ENCODE data around the gene MOB4.

The MOB4 gene

GRCh38 chr2:197559681-197560080 lies 43.8 kb downstream of the MOB4 start:
- no peak for ATAC-seq
- TF ChIP-seq GLIS3 (CRISPR knock-in tag; IDR thresholded peaks at IDR 0.05) (no peak), POU6F1 (CRISPR knock-in tag; IDR thresholded peaks at IDR 0.05; ENCODE audit: borderline replicate concordance, low read depth) (no peak)

- ATAC-seq, result no peak
- no peak for TF ChIP-seq TOX (CRISPR knock-in tag; IDR thresholded peaks at IDR 0.05; ENCODE audit: borderline replicate concordance)
- TF ChIP-seq ZNF8 (CRISPR knock-in tag; IDR thresholded peaks at IDR 0.05), result no peak
- no peak for TF ChIP-seq ZNF565 (CRISPR knock-in tag; conservative IDR thresholded peaks at IDR 0.05; ENCODE audit: low read depth)
- no peak for TF ChIP-seq PATZ1 (CRISPR knock-in tag; IDR thresholded peaks at IDR 0.05; ENCODE audit: borderline replicate concordance)
- no peak for TF ChIP-seq GLIS3 (CRISPR knock-in tag; IDR thresholded peaks at IDR 0.05)
- TF ChIP-seq ZFP30 (CRISPR knock-in tag; IDR thresholded peaks at IDR 0.05), result no peak
- TF ChIP-seq SNAI2 (CRISPR knock-in tag; IDR thresholded peaks at IDR 0.05), result no peak
- TF ChIP-seq ARNTL (CRISPR knock-in tag; IDR thresholded peaks at IDR 0.05; ENCODE audit: borderline replicate concordance, low read depth), result no peak
- TF ChIP-seq CSRNP3 (CRISPR knock-in tag; IDR thresholded peaks at IDR 0.05), result no peak
- no peak for TF ChIP-seq TCF4 (CRISPR knock-in tag; IDR thresholded peaks at IDR 0.05; ENCODE audit: borderline replicate concordance)
- no peak for TF ChIP-seq PPARA (CRISPR knock-in tag; IDR thresholded peaks at IDR 0.05; ENCODE audit: borderline replicate concordance)
- TF ChIP-seq ZC3H10 (CRISPR knock-in tag; IDR thresholded peaks at IDR 0.05), result no peak
- no peak for TF ChIP-seq ISL1 (CRISPR knock-in tag; IDR thresholded peaks at IDR 0.05)
Measured at GRCh38 chr2:197560146-197560665, 44.3 kb downstream of the MOB4 start.

- TF ChIP-seq ARNTL (CRISPR knock-in tag; IDR thresholded peaks at IDR 0.05; ENCODE audit: borderline replicate concordance, low read depth) (no peak), ZFP3 (CRISPR knock-in tag; IDR thresholded peaks at IDR 0.05) (no peak), PPARA (CRISPR knock-in tag; IDR thresholded peaks at IDR 0.05; ENCODE audit: borderline replicate concordance) (no peak), POU6F1 (CRISPR knock-in tag; IDR thresholded peaks at IDR 0.05; ENCODE audit: borderline replicate concordance, low read depth) (no peak), RARB (CRISPR knock-in tag; IDR thresholded peaks at IDR 0.05) (no peak), CSDC2 (CRISPR knock-in tag; IDR thresholded peaks at IDR 0.05) (no peak), SNAI2 (CRISPR knock-in tag; IDR thresholded peaks at IDR 0.05) (no peak), CREB5 (CRISPR knock-in tag; IDR thresholded peaks at IDR 0.05; ENCODE audit: low read depth) (no peak), TOX (CRISPR knock-in tag; IDR thresholded peaks at IDR 0.05; ENCODE audit: borderline replicate concordance) (no peak), ZFP30 (CRISPR knock-in tag; IDR thresholded peaks at IDR 0.05) (no peak), ZNF8 (CRISPR knock-in tag; IDR thresholded peaks at IDR 0.05) (no peak), ESRRG (CRISPR knock-in tag; IDR thresholded peaks at IDR 0.05) (no peak), OSR1 (CRISPR knock-in tag; IDR thresholded peaks at IDR 0.05) (no peak), ISL1 (CRISPR knock-in tag; IDR thresholded peaks at IDR 0.05) (no peak), PATZ1 (CRISPR knock-in tag; IDR thresholded peaks at IDR 0.05; ENCODE audit: borderline replicate concordance) (no peak), ZC3H10 (CRISPR knock-in tag; IDR thresholded peaks at IDR 0.05) (no peak), TSHZ2 (CRISPR knock-in tag; IDR thresholded peaks at IDR 0.05) (no peak), ZNF70 (CRISPR knock-in tag; IDR thresholded peaks at IDR 0.05) (no peak)
- no peak for ATAC-seq
Measured at GRCh38 chr2:197571627-197572271, 55.9 kb downstream of the MOB4 start.
